ENCODE data around the gene FAM118B.

The FAM118B gene

DNA sequence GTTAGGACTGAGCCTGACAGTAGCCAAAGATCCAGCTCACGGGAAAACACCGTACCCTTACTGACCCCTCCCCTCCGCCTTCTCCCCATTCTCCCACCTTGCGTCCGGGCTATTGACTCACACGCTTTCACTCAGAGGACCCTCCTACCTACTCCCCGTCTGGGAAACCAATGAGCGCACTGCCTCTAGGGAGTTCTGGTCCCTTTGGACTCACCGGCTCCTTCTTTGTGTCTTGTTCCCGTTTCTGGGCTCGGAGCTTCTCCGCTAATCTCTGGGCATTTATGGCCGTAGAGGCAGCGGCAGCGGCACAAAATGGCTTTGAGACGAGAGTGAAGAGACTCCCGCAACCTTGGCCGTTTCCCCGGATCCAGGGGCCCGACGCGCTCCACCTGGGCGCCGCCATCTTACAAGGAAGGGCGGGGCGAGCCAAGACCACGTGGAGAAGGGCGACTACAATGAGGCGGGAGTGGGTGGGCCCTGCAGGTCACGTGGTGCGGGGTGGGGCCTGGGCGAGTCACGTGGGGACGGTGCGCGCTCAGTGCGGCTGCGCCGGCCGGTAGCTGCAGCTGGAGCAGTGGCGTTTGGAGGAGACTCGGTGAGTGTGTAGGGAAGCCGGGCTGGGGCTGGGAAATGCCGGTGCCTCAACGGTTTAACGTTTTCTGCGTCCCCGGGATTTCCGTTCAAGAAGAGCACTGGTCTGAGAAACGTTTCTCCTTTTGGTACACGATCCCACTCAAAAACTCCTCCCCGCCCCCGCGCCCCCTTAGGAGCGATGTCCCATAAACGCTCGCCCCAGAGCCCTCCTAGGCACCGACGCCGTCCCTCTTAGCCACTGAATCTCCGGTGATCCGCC lies at the start of gene FAM118B, which contains the start of gene RPUSD4:
TSS of gene FAM118B (plus strand) at position 547 of the 853 bp plus-strand sequence. CDS start 23,220 bp downstream, outside the sequence.
TSS of gene RPUSD4 (minus strand) at position 415 of the 853 bp plus-strand sequence. CDS start at position 403, 12 bp downstream.
- Histone ChIP-seq H3K36me3 (ENCODE audit: control insufficient read depth, insufficient read depth, low read length) (peaks cover 6% of the 10 kb centered on the region), H3K4me1 (ENCODE audit: control insufficient read depth, insufficient read depth, low read length) (peaks cover 8% of the 10 kb centered on the region), H3K27me3 (ENCODE audit: control insufficient read depth, insufficient read depth, low read length) (no peaks in the 10 kb centered on the region), H3K9ac (ENCODE audit: low read length) (peak within 1 kb of the TSS; percentile 89), H3K27ac (ENCODE audit: low read depth, low read length) (peak within 1 kb of the TSS; percentile 40), H3K4me3 (ENCODE audit: low read length) (peak within 1 kb of the TSS; percentile 93)

DNA sequence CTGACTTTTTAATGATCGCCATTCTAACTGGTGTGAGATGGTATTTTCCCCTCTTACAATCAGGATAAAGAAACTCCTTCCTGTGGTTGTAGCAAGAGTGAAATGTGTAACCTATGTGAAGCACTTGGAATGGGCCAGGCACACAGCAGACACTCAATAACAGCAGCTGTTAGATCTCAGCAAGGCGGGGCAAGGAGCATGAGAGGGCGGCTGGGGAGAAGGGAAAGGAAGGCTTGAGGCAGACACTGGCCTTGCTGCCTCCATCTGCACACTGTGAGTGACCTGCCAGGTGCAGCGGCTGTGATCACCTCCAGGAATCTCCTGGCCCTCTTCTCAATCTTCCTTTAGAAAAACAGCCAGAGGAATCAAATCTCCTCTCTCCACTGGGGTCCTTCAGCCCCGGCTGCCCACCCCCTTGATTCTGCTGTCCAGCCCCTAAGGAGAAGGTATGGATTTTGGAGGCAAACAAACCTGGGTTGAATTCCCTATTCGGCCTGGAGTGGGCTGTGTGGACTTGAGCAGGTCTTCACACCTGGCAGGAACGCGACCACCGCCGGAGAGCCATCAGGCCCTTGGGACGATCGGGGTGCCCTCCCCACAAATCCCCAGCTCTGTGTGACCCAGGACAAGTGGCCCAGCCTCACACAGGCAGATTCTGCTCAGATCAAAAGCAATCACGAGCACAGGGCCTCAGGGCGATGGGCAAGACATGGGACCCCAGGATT lies 49.1 kb upstream of the FAM118B start:
- no peak overlapping the region for H3K27ac ChIP-seq (ENCODE audit: low read depth, low read length)
- H3K4me1 ChIP-seq (ENCODE audit: control insufficient read depth, insufficient read depth, low read length) = peaks cover 22% of the 10 kb centered on the region
- no peaks in the 10 kb centered on the region for H3K27me3 ChIP-seq (ENCODE audit: control insufficient read depth, insufficient read depth, low read length)
- no peak overlapping the region for H3K9ac ChIP-seq (ENCODE audit: low read length)
- H3K36me3 ChIP-seq (ENCODE audit: control insufficient read depth, insufficient read depth, low read length) = no peaks in the 10 kb centered on the region
- H3K4me3 ChIP-seq (ENCODE audit: low read length) = no peak overlapping the region

DNA sequence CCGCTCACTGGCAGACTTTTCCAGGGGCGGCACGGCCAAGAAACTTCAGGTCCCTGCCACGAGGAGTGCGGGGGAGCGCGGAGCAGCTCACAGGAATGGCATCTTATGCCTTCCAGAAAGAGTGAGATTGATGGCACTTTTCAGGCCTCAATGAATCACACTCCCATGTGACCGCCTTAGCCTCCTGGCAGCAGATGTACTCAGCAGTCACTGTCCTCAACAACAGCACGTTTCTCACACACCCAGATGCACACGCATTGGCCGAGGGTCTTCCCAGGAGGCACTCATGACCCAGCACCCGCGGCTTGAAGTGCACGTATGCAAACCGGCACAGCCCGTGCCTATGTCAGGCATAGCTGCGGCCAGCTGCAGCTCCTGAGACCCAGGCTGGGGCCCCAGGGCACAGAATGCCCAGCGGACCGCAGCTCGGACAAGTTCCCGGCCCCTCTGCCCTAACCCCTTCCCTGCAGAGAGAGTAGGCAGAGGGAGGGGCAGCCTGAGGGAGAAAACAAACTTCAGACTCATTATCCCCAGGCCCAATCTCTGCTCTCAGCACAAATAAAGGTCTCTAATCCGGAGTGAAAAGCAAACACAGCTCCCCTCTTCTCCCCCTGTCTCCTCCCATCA lies 48.4 kb upstream of the FAM118B start:
- no peak overlapping the region for H3K9ac ChIP-seq (ENCODE audit: low read length)
- H3K36me3 ChIP-seq (ENCODE audit: control insufficient read depth, insufficient read depth, low read length) = no peaks in the 10 kb centered on the region
- H3K27me3 ChIP-seq (ENCODE audit: control insufficient read depth, insufficient read depth, low read length) = no peaks in the 10 kb centered on the region
- H3K27ac ChIP-seq (ENCODE audit: low read depth, low read length) = no peak overlapping the region
- H3K4me1 ChIP-seq (ENCODE audit: control insufficient read depth, insufficient read depth, low read length) = peaks cover 22% of the 10 kb centered on the region
- no peak overlapping the region for H3K4me3 ChIP-seq (ENCODE audit: low read length)

DNA sequence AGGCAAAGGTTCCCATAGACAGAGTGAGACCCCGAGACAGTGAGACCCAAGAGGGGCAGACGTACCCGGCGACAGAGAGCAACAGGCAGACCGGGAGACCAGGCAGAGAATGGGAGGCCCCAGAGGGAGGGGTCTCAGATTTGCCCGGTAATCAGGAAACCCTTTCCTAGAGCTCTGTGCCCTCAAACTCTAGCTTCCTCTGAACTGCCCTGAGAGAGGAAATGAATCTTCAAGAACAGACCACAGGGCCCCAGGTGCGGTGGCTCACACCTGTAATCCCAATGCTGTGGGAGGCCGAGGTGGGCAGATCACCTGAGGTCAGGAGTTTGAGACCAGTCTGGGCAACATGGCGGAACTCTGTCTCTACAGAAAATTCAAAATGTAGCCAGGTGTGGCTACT lies 47.8 kb upstream of the FAM118B start:
- no peak overlapping the region for H3K4me3 ChIP-seq (ENCODE audit: low read length)
- no peak overlapping the region for H3K9ac ChIP-seq (ENCODE audit: low read length)
- H3K36me3 ChIP-seq (ENCODE audit: control insufficient read depth, insufficient read depth, low read length) = no peaks in the 10 kb centered on the region
- H3K27me3 ChIP-seq (ENCODE audit: control insufficient read depth, insufficient read depth, low read length) = no peaks in the 10 kb centered on the region
- peaks cover 22% of the 10 kb centered on the region for H3K4me1 ChIP-seq (ENCODE audit: control insufficient read depth, insufficient read depth, low read length)
- H3K27ac ChIP-seq (ENCODE audit: low read depth, low read length) = no peak overlapping the region

- H3K9ac ChIP-seq (ENCODE audit: low read length) = no peak overlapping the region
- H3K4me1 ChIP-seq (ENCODE audit: control insufficient read depth, insufficient read depth, low read length) = peaks cover 22% of the 10 kb centered on the region
- H3K36me3 ChIP-seq (ENCODE audit: control insufficient read depth, insufficient read depth, low read length) = no peaks in the 10 kb centered on the region
- no peaks in the 10 kb centered on the region for H3K27me3 ChIP-seq (ENCODE audit: control insufficient read depth, insufficient read depth, low read length)
- no peak overlapping the region for H3K27ac ChIP-seq (ENCODE audit: low read depth, low read length)
- no peak overlapping the region for H3K4me3 ChIP-seq (ENCODE audit: low read length)
These were observed 46.8 kb upstream of the FAM118B start for GRCh38 chr11:126164781-126165180.

- Histone ChIP-seq H3K36me3 (ENCODE audit: control insufficient read depth, insufficient read depth, low read length) (no peaks in the 10 kb centered on the region), H3K27ac (ENCODE audit: low read depth, low read length) (peak overlapping the region; percentile 67), H3K4me1 (ENCODE audit: control insufficient read depth, insufficient read depth, low read length) (peaks cover 22% of the 10 kb centered on the region), H3K4me3 (ENCODE audit: low read length) (no peak overlapping the region), H3K9ac (ENCODE audit: low read length) (no peak overlapping the region), H3K27me3 (ENCODE audit: control insufficient read depth, insufficient read depth, low read length) (no peaks in the 10 kb centered on the region)
These were observed 46.3 kb upstream of the FAM118B start for GRCh38 chr11:126165311-126165720.

- Histone ChIP-seq H3K4me1 (ENCODE audit: control insufficient read depth, insufficient read depth, low read length) (peaks cover 22% of the 10 kb centered on the region), H3K9ac (ENCODE audit: low read length) (no peak overlapping the region), H3K27me3 (ENCODE audit: control insufficient read depth, insufficient read depth, low read length) (no peaks in the 10 kb centered on the region), H3K27ac (ENCODE audit: low read depth, low read length) (peak overlapping the region; percentile 67), H3K4me3 (ENCODE audit: low read length) (no peak overlapping the region), H3K36me3 (ENCODE audit: control insufficient read depth, insufficient read depth, low read length) (no peaks in the 10 kb centered on the region)
These were observed 45.8 kb upstream of the FAM118B start for GRCh38 chr11:126165757-126166156.

DNA sequence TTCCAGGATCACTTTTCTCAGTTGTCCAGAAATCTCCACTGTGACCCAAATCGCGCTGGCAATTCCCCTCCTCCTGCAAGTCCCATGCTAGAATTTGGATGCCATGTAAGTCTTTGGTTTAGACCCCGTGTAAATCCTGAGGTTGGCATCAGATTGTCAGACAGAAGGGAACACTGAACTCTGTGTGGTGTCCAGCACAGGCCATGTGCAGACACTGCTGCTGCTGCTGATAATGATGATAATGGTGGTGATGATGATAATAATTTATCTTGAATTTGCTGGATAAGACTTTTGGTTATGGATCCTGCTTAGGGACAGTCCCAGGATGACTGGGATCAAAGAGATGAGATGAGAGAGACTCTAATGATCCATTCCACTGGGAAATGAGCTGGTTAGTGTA lies 45.2 kb upstream of the FAM118B start:
- Histone ChIP-seq H3K27me3 (ENCODE audit: control insufficient read depth, insufficient read depth, low read length) (no peaks in the 10 kb centered on the region), H3K36me3 (ENCODE audit: control insufficient read depth, insufficient read depth, low read length) (no peaks in the 10 kb centered on the region), H3K27ac (ENCODE audit: low read depth, low read length) (no peak overlapping the region), H3K4me3 (ENCODE audit: low read length) (no peak overlapping the region), H3K9ac (ENCODE audit: low read length) (no peak overlapping the region), H3K4me1 (ENCODE audit: control insufficient read depth, insufficient read depth, low read length) (peaks cover 22% of the 10 kb centered on the region)

GRCh38 chr11:126167488-126167887 lies 44.1 kb upstream of the FAM118B start:
- H3K36me3 ChIP-seq (ENCODE audit: control insufficient read depth, insufficient read depth, low read length) = no peaks in the 10 kb centered on the region
- no peak overlapping the region for H3K9ac ChIP-seq (ENCODE audit: low read length)
- no peak overlapping the region for H3K4me3 ChIP-seq (ENCODE audit: low read length)
- H3K27ac ChIP-seq (ENCODE audit: low read depth, low read length) = no peak overlapping the region
- peaks cover 20% of the 10 kb centered on the region for H3K4me1 ChIP-seq (ENCODE audit: control insufficient read depth, insufficient read depth, low read length)
- H3K27me3 ChIP-seq (ENCODE audit: control insufficient read depth, insufficient read depth, low read length) = no peaks in the 10 kb centered on the region

GRCh38 chr11:126169291-126169690 lies 42.3 kb upstream of the FAM118B start:
- Histone ChIP-seq H3K27me3 (ENCODE audit: control insufficient read depth, insufficient read depth, low read length) (no peaks in the 10 kb centered on the region), H3K9ac (ENCODE audit: low read length) (no peak overlapping the region), H3K4me1 (ENCODE audit: control insufficient read depth, insufficient read depth, low read length) (peaks cover 10% of the 10 kb centered on the region), H3K27ac (ENCODE audit: low read depth, low read length) (no peak overlapping the region), H3K4me3 (ENCODE audit: low read length) (no peak overlapping the region), H3K36me3 (ENCODE audit: control insufficient read depth, insufficient read depth, low read length) (no peaks in the 10 kb centered on the region)

GRCh38 chr11:126172596-126173038 lies 39.0 kb upstream of the FAM118B start:
- H3K27me3 ChIP-seq (ENCODE audit: control insufficient read depth, insufficient read depth, low read length) = no peaks in the 10 kb centered on the region
- H3K27ac ChIP-seq (ENCODE audit: low read depth, low read length) = no peak overlapping the region
- no peaks in the 10 kb centered on the region for H3K4me1 ChIP-seq (ENCODE audit: control insufficient read depth, insufficient read depth, low read length)
- no peak overlapping the region for H3K9ac ChIP-seq (ENCODE audit: low read length)
- H3K36me3 ChIP-seq (ENCODE audit: control insufficient read depth, insufficient read depth, low read length) = no peaks in the 10 kb centered on the region
- no peak overlapping the region for H3K4me3 ChIP-seq (ENCODE audit: low read length)

DNA sequence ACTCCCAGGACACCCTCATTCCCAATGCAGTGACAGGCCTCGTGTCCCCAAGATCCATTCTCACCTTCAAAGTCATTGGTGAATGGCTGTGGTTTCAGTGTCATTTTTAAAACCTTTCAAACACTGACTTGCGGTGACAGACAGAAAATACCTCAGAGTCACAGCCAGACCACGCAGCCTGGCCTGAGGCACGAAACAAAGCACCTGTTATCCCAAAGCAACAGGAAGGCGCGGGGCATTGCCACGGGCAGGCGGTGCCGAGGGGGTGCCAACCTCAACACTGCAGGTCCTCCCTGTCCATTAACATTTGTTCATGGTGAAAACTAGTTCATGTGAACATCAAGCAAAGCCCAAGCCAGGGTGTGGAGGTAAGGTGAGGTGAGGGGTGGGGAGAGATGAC lies 38.3 kb upstream of the FAM118B start:
- Histone ChIP-seq H3K4me3 (ENCODE audit: low read length) (no peak overlapping the region), H3K27ac (ENCODE audit: low read depth, low read length) (no peak overlapping the region), H3K4me1 (ENCODE audit: control insufficient read depth, insufficient read depth, low read length) (no peaks in the 10 kb centered on the region), H3K9ac (ENCODE audit: low read length) (no peak overlapping the region), H3K36me3 (ENCODE audit: control insufficient read depth, insufficient read depth, low read length) (no peaks in the 10 kb centered on the region), H3K27me3 (ENCODE audit: control insufficient read depth, insufficient read depth, low read length) (no peaks in the 10 kb centered on the region)

Data from rectal smooth muscle tissue (tissue), 1 donor.